GM12874 (cell line): ENCODE data around the gene RELCH.

Source experiments
- TF ChIP-seq, protein P1 (sequence below): IDR thresholded peaks from 2 replicates; pipeline ENCODE4 v1.5.1; 2011; ENCODE audit warnings: low read depth, mild to moderate bottlenecking, control low read depth, low read length, moderate library complexity; ENCODE audit not compliant: insufficient read depth

Gene RELCH

DNA sequence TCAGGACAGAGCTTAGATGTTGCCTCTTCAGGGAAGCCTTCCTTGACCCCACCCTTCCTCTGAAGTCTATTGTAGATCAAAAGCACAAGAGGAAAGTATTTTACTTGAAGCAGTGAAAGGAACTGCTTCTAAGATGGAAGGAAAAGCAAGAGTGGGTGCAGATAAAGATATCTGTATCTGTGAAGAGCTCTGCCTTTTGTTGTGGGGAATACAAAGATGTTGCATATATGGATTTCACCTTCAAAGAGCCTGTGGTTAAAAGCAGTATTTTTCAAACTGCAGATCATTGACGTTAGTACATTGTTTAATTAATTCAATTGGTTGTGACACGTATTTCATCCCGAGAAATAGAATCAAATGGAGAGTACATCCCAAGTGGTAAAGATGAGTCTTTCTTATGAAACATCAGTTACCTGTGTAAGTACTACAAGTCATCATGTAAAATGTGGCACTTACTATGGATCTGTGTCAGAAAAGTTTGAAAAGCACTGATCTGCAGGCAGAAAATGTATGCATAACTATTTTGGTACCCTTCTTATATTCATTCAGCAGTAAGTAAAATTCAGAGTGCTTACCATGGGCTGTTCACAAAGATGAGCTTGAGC lies 113.4 kb downstream of the RELCH start:
- TF ChIP-seq, protein P1, sequence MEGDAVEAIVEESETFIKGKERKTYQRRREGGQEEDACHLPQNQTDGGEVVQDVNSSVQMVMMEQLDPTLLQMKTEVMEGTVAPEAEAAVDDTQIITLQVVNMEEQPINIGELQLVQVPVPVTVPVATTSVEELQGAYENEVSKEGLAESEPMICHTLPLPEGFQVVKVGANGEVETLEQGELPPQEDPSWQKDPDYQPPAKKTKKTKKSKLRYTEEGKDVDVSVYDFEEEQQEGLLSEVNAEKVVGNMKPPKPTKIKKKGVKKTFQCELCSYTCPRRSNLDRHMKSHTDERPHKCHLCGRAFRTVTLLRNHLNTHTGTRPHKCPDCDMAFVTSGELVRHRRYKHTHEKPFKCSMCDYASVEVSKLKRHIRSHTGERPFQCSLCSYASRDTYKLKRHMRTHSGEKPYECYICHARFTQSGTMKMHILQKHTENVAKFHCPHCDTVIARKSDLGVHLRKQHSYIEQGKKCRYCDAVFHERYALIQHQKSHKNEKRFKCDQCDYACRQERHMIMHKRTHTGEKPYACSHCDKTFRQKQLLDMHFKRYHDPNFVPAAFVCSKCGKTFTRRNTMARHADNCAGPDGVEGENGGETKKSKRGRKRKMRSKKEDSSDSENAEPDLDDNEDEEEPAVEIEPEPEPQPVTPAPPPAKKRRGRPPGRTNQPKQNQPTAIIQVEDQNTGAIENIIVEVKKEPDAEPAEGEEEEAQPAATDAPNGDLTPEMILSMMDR: no peak

DNA sequence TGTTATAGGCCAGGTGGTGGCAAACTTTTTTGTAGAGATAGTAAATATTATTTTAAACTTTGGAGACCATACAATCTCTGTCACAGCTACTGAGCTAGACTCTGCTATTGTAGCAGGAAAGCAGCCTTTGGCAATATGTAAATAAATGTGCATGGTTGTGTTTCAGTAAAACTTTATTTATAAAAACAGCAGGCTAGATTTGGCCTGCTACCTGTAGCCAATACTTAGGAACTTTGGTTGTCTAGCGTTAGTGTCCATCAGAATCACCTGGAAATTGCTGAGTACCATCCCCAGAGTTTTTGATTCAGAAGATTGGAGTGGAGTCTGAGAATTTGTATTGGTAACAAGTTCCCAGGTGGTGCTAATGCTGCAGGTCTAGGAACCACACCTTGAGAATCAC lies 114.3 kb downstream of the RELCH start:
- TF ChIP-seq, protein P1: no peak

DNA sequence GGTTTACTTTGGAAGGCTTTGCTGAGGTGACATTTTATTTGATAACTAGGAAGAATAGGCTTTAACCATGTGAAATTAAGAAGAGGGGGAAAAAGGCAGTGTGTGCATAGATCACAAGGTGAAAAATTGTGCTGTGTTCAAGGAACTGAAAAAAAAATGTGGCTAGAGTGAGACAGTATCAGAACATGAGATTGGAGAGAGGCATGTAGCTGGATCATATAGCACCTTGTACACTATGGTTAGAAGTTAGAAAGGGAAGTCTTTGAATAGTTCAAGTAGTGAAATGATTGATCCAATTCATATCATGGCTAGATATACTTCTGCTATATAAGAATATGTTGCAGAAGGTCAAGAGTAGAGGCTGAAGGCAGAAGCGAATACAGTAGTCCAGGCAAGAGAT lies 125.8 kb downstream of the RELCH start:
- TF ChIP-seq, protein P1: no peak

DNA sequence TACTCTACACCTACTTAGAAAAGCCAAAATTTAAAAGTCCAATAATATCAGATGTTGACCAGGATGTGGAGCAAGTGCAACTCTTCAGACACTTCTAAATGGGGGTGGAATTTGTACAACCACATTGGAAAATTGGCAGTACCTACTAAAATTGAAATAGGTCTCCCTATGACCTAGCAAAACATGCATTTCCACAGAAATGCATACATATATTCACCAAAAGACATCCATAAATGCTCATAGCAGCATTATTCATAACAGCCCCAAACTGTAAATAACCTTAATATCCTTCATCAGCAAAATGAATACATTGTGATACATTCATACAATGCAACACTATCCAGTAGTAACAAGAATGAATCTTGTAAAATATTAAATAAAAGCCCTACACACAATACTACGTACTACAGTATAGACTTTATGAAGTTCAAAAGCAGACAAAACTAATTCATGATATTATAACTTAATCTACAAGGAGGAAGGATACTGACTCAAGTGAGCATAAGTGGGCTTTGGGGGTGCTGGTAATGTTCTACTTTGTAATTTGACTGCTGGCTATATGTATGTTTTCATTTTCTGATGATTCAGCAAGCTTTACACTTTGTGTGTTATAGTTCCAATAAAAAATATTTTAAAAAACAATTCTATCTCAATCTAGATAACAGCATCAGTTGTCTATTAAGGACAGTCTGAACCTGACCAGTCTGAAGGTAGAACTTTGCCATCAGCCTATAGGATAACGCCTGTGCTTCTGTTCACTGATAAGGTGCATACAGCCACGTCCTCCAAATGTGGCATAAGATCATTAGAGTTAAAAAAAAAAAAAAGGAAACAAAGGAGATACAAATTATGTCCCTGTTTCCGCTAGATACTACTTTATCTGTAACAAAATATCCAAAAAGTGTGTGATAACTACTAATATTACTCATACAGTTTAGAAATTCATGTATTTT lies 131.4 kb downstream of the RELCH start:
- TF ChIP-seq, protein P1: no peak

DNA sequence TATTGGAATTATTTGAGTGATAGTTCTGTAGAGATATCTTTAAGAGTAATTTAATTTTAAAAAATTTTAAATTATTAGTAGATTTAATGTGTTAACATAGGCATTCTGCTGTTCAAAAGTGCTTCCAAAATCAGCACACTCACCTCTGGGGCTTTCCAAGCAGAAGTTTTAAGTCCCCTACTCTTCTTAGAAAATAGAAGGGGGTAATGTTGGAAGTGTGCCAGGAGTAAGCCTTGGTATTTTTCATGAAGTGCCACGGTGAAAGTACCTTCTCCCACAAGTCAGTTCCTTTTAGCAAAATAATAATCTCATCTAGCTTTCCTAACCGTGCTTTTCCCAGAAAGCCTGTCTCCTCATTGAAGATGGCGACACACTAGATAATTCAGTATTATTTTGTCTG lies 134.1 kb downstream of the RELCH start:
- TF ChIP-seq, protein P1: no peak

DNA sequence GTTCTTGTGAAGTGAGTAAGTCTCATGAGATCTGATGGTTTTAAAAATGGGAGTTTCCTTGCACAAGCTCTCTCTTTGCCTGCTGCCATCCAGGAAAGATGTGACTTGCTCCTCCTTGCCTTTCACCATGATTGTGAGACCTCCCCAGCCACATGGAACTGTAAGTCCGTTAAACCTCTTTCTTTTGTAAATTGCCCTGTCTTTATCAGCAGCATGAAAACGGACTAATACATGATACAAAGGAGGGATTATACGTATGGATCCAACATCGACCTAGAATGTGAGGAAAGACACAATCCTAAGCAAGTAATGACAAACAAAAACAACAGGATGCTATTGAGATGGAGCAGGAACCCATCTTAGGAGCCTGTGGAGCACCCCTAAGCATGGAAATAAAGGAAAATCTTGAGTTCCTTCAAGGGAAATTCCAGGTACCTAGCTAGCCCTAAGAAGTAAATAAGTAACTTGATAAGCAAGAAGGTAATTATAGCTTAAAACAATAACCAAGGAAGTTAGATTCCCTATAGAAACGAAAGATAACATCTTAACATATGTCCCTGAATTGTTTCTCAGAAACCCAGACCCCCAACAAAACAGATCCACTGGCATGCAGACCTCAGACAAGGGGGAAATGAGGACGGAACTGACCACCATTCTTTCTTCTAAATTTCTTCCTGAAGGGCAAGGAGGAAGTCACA lies 136.6 kb downstream of the RELCH start:
- TF ChIP-seq, protein P1: no peak

DNA sequence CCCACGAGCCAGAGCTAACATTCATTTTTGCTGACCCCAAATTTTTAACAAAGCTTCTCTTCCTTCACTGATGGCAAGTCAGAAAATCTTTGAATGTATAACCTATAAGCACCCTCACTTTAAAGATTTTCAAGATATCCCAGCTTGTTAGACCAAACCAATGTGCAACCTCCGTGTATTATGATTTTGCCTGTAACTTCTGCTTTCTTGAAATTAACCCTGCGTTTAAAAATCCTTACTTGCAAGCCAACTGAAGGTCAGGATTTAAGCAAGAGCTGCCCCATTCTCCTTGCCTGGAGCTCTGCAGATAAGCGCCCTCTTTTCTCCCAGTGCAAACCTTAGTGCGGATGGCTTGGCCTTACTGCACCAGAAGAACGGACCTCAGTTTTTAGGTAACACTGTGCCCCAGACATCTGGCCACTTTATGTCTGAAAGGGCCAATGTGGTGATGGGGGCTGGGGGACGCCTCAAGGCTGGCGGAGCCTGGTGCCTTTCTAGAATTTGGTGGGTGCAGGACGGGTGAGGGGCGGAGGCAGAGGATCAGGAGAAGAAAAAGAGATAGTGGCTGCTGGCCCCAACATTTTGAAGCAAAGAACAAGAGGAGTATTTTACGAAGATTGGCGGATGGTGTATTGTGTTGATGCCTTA lies 137.2 kb downstream of the RELCH start:
- TF ChIP-seq, protein P1: no peak
